GM10248 (cell line): ENCODE data around the gene HSD11B2.

ENCODE experiments used
- CTCF ChIA-PET: fragments of 300-600 bp; sonication (Branson Sonifier 250); formaldehyde crosslinking; extraction: SDS; loops from one replicate; lab custom pipeline; 2021; ENCODE audit warnings: antibody characterized with exemption; lab: Yijun Ruan, JAX
- POLR2A ChIA-PET: fragments of 350-650 bp; sonication (Branson Sonifier 250); formaldehyde crosslinking; extraction: SDS; loops from one replicate; lab custom pipeline; 2020; ENCODE audit warnings: antibody characterized with exemption; lab: Yijun Ruan, JAX
- DNase-seq: peaks from one replicate; pipeline ENCODE4 v3.0.0; 2012; ENCODE audit errors: extremely low spot score
- CTCF ChIP-seq: IDR thresholded peaks from 2 replicates; pipeline ENCODE4 v1.5.1; 2012; ENCODE audit warnings: mild to moderate bottlenecking, low read depth; ENCODE audit errors: extremely low read depth, missing control alignments, control extremely low read depth

Gene HSD11B2

DNA sequence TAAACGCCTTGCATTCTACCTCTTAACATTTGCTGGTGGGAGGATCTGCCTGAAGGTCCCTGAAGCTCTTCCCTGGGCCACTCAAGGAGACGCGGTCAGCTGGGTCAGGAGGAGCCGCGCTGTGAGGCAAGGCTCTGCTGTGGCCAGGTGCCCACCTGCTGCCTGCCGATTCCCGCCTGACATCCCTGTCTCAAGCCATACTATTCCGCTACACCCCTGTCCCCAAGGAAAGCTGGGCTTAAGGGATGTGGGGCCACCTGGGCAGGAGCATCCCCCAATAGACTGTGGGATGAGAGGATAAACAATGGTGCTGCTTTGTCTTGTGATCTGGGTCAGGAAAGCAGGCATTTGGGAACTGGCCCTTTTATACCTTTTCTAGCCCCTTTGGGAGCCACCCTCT is 42.7 kb upstream of the HSD11B2 start:
- TF ChIP-seq CTCF: no peak
- CTCF ChIA-PET: interaction anchor here (1.0 to 4.8 kb wide), 2 partner anchors 11 to 26 kb away, joined by 4 to 24 read pairs; no protein-coding TSS in a partner anchor
- no peak for DNase-seq
- POLR2A ChIA-PET: no interaction called here

GRCh38 chr16:67388591-67388990 is 42.3 kb upstream of the HSD11B2 start:
- CTCF ChIA-PET: interaction anchor here (1.0 to 4.8 kb wide), 3 partner anchors 11 to 25 kb away, joined by 3 to 24 read pairs (median 4); no protein-coding TSS in a partner anchor
- DNase-seq: no peak
- TF ChIP-seq CTCF: no peak
- POLR2A ChIA-PET: no interaction called here

DNA sequence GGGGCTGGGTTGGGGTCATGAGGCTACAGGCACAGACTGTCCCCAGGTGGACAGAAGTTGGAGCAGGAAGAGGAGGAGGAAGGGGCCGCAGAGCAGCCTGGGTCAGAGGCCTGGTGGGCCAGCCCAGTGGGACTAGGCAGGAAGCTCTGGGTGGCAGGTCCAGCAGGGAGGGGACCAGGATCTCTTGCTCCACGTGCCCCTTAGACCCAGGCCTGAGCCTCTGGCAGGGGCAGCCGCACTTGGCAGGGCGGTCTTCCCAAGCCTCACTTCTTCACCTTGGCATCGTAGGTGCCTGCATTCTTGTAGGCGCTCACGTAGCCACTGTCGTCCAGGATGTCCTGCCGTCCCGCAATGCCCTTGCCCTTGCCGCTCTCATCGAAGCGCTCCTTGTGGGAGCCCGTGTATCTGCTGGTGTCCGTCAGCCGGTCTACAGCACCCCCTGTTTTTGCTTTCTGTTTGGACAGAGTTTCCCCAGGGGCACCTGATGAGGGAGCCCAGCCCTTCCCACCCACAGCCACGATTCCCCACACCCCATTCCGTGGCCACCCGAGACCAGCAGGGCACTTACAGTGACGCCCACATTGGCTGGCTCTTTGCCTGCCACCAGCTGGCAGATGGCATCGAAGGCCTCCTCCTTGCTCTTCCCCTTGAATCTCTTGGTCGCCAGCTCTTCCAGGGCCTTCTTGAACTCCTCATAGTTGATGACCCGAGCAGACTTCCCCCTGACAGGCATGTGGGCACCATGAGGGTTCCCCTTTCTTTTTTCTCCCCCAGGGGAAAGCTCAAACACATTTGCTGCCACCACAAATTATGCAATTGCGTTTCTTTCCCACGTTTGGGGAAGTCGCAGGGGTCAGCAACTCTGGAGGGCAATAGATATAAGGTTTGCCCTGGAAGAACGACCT is 40.8 kb upstream of the HSD11B2 start:
- TF ChIP-seq CTCF: no peak
- ChIA-PET CTCF (interaction anchor here (1.0 to 4.8 kb wide), 6 partner anchors 8 to 129 kb away, joined by 3 to 24 read pairs (median 3); no protein-coding TSS in a partner anchor), POLR2A (no interaction called here)
- no peak for DNase-seq

GRCh38 chr16:67390816-67391423 is 40.0 kb upstream of the HSD11B2 start:
- ChIA-PET CTCF (interaction anchor here (1.0 to 1.9 kb wide), 4 partner anchors 8 to 130 kb away, joined by 3 to 8 read pairs (median 3); no protein-coding TSS in a partner anchor), POLR2A (no interaction called here)
- no peak for DNase-seq
- no peak for TF ChIP-seq CTCF

GRCh38 chr16:67391424-67392300 is 39.3 kb upstream of the HSD11B2 start:
- ChIA-PET POLR2A (no interaction called here), CTCF (interaction anchor here (1.6 to 1.9 kb wide), 2 partner anchors 9 to 131 kb away, joined by 3 to 8 read pairs; no protein-coding TSS in a partner anchor)
- peak; percentile 17 for DNase-seq
- TF ChIP-seq CTCF: no peak
